Raji (cell line): ENCODE results near the gene KCNH4.
A peak's percentile ranks its signal among the peaks of the same experiment; 100 is the strongest.

Experiments used
- POLR2A ChIP-seq: IDR thresholded peaks from 2 replicates; pipeline ENCODE4 v1.6.1; 2011; ENCODE audit warnings: low read depth, low read length, control low read depth; ENCODE audit not compliant: insufficient read depth

The KCNH4 gene

GRCh38 chr17:42119301-42119700, 61.6 kb downstream of the KCNH4 start:
- no peak for TF ChIP-seq POLR2A

- no peak for TF ChIP-seq POLR2A
Observed at GRCh38 chr17:42118545-42118944, 62.4 kb downstream of the KCNH4 start.

GRCh38 chr17:42118126-42118510, 62.8 kb downstream of the KCNH4 start:
- TF ChIP-seq POLR2A, result no peak

- TF ChIP-seq POLR2A, result no peak
Observed at GRCh38 chr17:42117397-42118125, 63.4 kb downstream of the KCNH4 start.

- no peak for TF ChIP-seq POLR2A
Observed at GRCh38 chr17:42116705-42117396, 64.1 kb downstream of the KCNH4 start.

GRCh38 chr17:42114118-42114517, 66.8 kb downstream of the KCNH4 start:
- no peak for TF ChIP-seq POLR2A

GRCh38 chr17:42113293-42114069, 67.5 kb downstream of the KCNH4 start:
- no peak for TF ChIP-seq POLR2A

GRCh38 chr17:42112552-42113176, 68.3 kb downstream of the KCNH4 start, which contains the start of gene DHX58:
Gene DHX58 (minus strand): TSS chr17:42112714. CDS start chr17:42111892, 822 bp downstream.
- peak; percentile 67 for TF ChIP-seq POLR2A

- TF ChIP-seq POLR2A, result no peak
Observed at GRCh38 chr17:42111871-42112551, 68.9 kb downstream of the KCNH4 start.

- TF ChIP-seq POLR2A, result no peak
Observed at GRCh38 chr17:42111265-42111636, 69.7 kb downstream of the KCNH4 start.

- TF ChIP-seq POLR2A, result no peak
Observed at GRCh38 chr17:42110301-42111264, 70.4 kb downstream of the KCNH4 start.

GRCh38 chr17:42109086-42109485, 71.9 kb downstream of the KCNH4 start:
- no peak for TF ChIP-seq POLR2A
